Endothelial cell of hepatic sinusoid (primary cell): ENCODE results near the gene PAQR4.

ENCODE experiments used
- in situ Hi-C: cut with HindIII; loops from 2 replicates; pipeline ENCODE4 v1.10.0; 2017; ENCODE audit warnings: low sequenced_read_pairs

PAQR4 gene

GRCh38 chr16:3003582-3004270 is 34.6 kb downstream of the PAQR4 start:
- in situ Hi-C loops: no loop called here

- in situ Hi-C loops: no loop called here
Measured at GRCh38 chr16:3004319-3004718, 35.2 kb downstream of the PAQR4 start.

- in situ Hi-C loops: no loop called here
Measured at GRCh38 chr16:3004781-3005284, 35.7 kb downstream of the PAQR4 start.

- in situ Hi-C loops: no loop called here
Measured at GRCh38 chr16:3007059-3007956, 38.2 kb downstream of the PAQR4 start.

GRCh38 chr16:3007957-3008689 is 39.0 kb downstream of the PAQR4 start:
- in situ Hi-C loops: no loop called here

GRCh38 chr16:3008690-3009037 is 39.5 kb downstream of the PAQR4 start:
- in situ Hi-C loops: no loop called here

GRCh38 chr16:3009568-3010390 is 40.6 kb downstream of the PAQR4 start:
- in situ Hi-C loops: no loop called here

GRCh38 chr16:3010510-3010909 is 41.4 kb downstream of the PAQR4 start:
- in situ Hi-C loops: no loop called here

GRCh38 chr16:3012246-3012645 is 43.1 kb downstream of the PAQR4 start:
- in situ Hi-C loops: no loop called here

GRCh38 chr16:3012828-3013420 is 43.8 kb downstream of the PAQR4 start, which contains the start of gene CLDN9:
Gene CLDN9, plus strand, starts transcription at chr16:3012923. Its CDS starts 440 bp downstream, at chr16:3013363.
- in situ Hi-C loops: no loop called here

GRCh38 chr16:3013491-3013951 is 44.4 kb downstream of the PAQR4 start:
- in situ Hi-C loops: no loop called here

GRCh38 chr16:3013998-3014690 is 45.0 kb downstream of the PAQR4 start:
- in situ Hi-C loops: no loop called here

GRCh38 chr16:3014971-3015370 is 45.8 kb downstream of the PAQR4 start:
- in situ Hi-C loops: no loop called here

GRCh38 chr16:3015865-3016521 is 46.8 kb downstream of the PAQR4 start:
- in situ Hi-C loops: no loop called here

GRCh38 chr16:3017344-3017743 is 48.2 kb downstream of the PAQR4 start:
- in situ Hi-C loops: no loop called here

GRCh38 chr16:3017794-3018506 is 48.8 kb downstream of the PAQR4 start, which contains the start of gene CLDN6:
Gene CLDN6, minus strand, starts transcription at chr16:3018183. Its CDS starts 2,162 bp downstream, at chr16:3016021.
- in situ Hi-C loops: no loop called here

- in situ Hi-C loops: no loop called here
Measured at GRCh38 chr16:3019594-3020246, 50.6 kb downstream of the PAQR4 start.

- in situ Hi-C loops: no loop called here
Measured at GRCh38 chr16:3020247-3020603, 51.1 kb downstream of the PAQR4 start, which contains the start of gene TNFRSF12A. Gene TNFRSF12A, plus strand, starts transcription at chr16:3020368. Its CDS starts 30 bp downstream, at chr16:3020398.
